Type B pancreatic cell (in vitro differentiated cells): ENCODE results near the gene HBS1L. TPM values are rescaled to one million over a fixed set of nuclear protein-coding genes. Genes with fewer than 3 reads are reported as not detected.

Source experiments
- DNase-seq: peaks from one replicate; pipeline ENCODE4 v3.0.0; 2021; ENCODE audit warnings: mixed read lengths; ENCODE audit not compliant: unreplicated experiment; ENCODE audit errors: extremely low spot score
- H3K27ac Mint-ChIP-seq: 2 replicates; pipeline ENCODE4 v1.8.0; 2021; ENCODE audit warnings: mild to moderate bottlenecking, mixed read lengths
- H3K27me3 Mint-ChIP-seq: 2 replicates; pipeline ENCODE4 v1.8.0; 2021; ENCODE audit warnings: mixed read lengths
- H3K36me3 Mint-ChIP-seq: 2 replicates; pipeline ENCODE4 v1.8.0; 2021; ENCODE audit warnings: mixed read lengths
- H3K4me1 Mint-ChIP-seq: one replicate; pipeline ENCODE4 v1.8.0; 2021; ENCODE audit warnings: mixed read lengths; ENCODE audit not compliant: unreplicated experiment
- H3K4me3 Mint-ChIP-seq: 2 replicates; pipeline ENCODE4 v1.8.0; 2021; ENCODE audit warnings: mild to moderate bottlenecking, mixed read lengths
- H3K9me3 Mint-ChIP-seq: 2 replicates; pipeline ENCODE4 v1.8.0; 2021; ENCODE audit warnings: mixed read lengths
- total RNA-seq: library from RNA; stranded (reverse); gene quantifications from 2 replicates; pipeline ENCODE4 v1.2.1, GENCODE V29; 2021; ENCODE audit warnings: low replicate concordance
- TF ChIP-seq, protein P1 (sequence below): fragments of 200-600 bp; sonication (generic); conservative IDR thresholded peaks from 2 replicates; pipeline ENCODE4 v1.5.0; 2021; ENCODE audit warnings: antibody characterized with exemption, mild to moderate bottlenecking

The HBS1L gene
- total RNA-seq, 1 donor from 2014 or later = 71.0 TPM

DNA sequence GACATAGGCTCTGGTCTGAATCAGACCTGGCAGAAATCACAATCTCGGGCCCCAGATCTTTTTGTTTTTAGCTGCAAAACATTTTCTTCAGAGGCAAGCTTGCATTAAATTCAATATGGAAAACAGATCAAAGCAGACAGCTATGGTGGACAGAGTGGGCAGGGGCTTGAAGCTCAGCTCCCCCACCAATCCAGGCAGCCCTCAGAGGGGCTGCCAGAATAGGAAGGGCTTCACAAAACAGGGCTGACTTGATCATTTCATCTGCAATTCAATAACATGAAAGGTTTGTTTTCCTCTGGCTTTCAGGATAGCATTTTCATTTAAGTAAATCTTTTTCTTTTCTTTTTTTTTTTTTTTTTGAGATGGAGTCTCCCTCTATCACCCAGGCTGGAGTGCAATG lies 55.5 kb downstream of the HBS1L start:
- H3K9me3 Mint-ChIP-seq = no peaks in the 10 kb centered on the region
- no peak for DNase-seq
- no peak overlapping the region for H3K4me3 Mint-ChIP-seq
- TF ChIP-seq, protein P1, sequence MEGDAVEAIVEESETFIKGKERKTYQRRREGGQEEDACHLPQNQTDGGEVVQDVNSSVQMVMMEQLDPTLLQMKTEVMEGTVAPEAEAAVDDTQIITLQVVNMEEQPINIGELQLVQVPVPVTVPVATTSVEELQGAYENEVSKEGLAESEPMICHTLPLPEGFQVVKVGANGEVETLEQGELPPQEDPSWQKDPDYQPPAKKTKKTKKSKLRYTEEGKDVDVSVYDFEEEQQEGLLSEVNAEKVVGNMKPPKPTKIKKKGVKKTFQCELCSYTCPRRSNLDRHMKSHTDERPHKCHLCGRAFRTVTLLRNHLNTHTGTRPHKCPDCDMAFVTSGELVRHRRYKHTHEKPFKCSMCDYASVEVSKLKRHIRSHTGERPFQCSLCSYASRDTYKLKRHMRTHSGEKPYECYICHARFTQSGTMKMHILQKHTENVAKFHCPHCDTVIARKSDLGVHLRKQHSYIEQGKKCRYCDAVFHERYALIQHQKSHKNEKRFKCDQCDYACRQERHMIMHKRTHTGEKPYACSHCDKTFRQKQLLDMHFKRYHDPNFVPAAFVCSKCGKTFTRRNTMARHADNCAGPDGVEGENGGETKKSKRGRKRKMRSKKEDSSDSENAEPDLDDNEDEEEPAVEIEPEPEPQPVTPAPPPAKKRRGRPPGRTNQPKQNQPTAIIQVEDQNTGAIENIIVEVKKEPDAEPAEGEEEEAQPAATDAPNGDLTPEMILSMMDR = no peak
- H3K36me3 Mint-ChIP-seq = peaks cover 8% of the 10 kb centered on the region
- no peaks in the 10 kb centered on the region for H3K4me1 Mint-ChIP-seq
- H3K27ac Mint-ChIP-seq = no peak overlapping the region
- no peaks in the 10 kb centered on the region for H3K27me3 Mint-ChIP-seq

DNA sequence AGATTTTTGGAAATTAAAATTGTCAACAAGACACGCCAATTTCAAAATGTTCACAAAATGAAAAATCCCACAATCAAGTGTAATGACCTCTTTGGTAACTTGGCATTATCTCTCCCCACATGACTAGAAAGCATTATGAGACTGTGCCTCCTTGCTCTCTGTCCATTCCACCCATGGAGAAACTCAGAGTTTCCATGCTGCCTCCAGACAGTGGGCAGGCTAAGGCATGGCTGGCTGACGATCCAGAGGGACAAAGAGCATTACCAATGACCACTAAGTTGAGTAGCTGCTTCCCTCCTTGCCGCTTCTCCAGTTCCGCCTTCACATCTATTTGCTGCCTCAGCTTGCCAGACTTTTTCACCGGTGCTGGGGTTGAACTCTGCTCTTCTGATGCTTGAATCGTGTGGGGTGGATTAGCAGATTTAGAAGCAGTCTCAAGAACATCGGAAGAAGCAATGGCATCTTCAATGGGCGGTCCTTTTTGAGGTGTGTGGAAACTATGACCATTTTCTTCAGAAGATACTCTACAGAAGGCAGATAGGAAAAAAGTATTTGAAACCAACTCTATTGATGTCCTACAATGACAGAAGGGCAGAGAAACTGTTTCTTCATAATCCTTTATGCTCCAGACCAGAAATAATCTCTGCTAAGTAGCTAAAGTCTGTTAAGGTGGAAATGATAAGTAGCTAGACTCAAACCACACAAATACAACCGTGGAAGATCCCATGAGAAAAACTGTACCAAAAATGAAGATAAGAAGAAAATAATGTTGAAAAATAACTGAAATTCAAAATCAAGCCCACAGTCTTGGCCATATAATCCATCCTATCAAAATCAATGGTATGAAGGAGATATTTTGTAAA lies 57.3 kb downstream of the HBS1L start:
- peaks cover 8% of the 10 kb centered on the region for H3K36me3 Mint-ChIP-seq
- H3K4me3 Mint-ChIP-seq = no peak overlapping the region
- no peaks in the 10 kb centered on the region for H3K9me3 Mint-ChIP-seq
- H3K27me3 Mint-ChIP-seq = no peaks in the 10 kb centered on the region
- no peak overlapping the region for H3K27ac Mint-ChIP-seq
- TF ChIP-seq, protein P1 = no peak
- no peak for DNase-seq
- no peaks in the 10 kb centered on the region for H3K4me1 Mint-ChIP-seq

DNA sequence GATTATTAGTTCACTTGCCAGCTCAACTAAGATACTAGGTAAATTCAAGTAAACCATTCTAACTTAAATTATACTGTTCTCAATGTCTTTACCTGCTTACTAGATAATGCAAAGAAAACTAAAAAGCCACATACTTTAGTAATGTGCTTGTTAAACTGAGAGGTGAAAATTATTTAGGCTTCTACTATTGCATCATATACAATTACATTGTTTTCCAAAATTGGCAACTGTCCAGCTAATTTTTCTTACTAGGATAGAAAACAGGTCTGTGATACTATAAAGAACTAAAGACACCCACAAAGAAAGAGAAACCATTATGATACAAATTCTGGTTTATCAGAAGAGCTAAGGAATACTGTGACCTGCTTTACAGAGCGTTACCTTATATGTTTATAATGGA lies 59.1 kb downstream of the HBS1L start:
- TF ChIP-seq, protein P1 = no peak
- Mint-ChIP-seq H3K4me1 (no peaks in the 10 kb centered on the region), H3K4me3 (no peak overlapping the region), H3K9me3 (no peaks in the 10 kb centered on the region), H3K36me3 (peaks cover 8% of the 10 kb centered on the region), H3K27ac (no peak overlapping the region), H3K27me3 (no peaks in the 10 kb centered on the region)
- DNase-seq = no peak

DNA sequence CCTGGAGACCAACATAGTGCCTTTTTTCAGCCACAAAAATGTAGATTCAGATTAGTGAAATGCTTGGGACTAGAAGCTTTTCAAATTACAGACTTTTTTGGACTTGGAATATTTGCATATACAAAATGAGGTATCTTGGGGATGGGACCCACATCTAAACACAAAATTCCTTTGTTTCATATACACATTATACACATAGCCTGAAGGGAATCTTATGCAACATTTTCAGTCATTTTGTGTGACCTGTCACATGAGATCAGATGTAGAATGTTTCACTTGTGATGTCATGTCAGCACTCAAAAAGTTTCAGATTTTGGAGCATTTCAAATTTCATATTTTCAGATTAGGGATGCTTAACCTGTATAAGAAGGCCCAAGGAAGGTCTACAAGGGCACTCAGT lies 60.2 kb downstream of the HBS1L start:
- H3K4me1 Mint-ChIP-seq = no peaks in the 10 kb centered on the region
- no peak for DNase-seq
- no peak overlapping the region for H3K4me3 Mint-ChIP-seq
- H3K36me3 Mint-ChIP-seq = peaks cover 8% of the 10 kb centered on the region
- H3K9me3 Mint-ChIP-seq = no peaks in the 10 kb centered on the region
- TF ChIP-seq, protein P1 = no peak
- no peaks in the 10 kb centered on the region for H3K27me3 Mint-ChIP-seq
- no peak overlapping the region for H3K27ac Mint-ChIP-seq

DNA sequence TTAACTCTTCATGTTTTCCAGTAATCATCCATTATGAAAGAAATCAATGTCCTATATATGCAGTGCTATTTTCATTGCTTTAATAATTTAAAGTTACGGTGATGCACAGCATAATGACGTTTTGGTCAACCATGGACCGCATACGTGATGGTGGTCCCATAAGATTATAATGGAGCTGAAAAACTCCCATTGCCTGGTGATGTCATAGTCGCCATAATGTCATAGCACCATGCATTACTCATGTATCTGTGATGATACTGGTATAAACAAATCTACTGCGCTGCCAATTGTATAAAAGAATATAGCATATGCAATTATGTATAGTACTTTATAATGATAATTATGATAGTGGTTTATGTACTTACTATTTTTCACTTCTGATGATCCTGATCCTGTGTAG lies 62.5 kb downstream of the HBS1L start:
- Mint-ChIP-seq H3K36me3 (peaks cover 12% of the 10 kb centered on the region), H3K9me3 (no peaks in the 10 kb centered on the region), H3K4me1 (no peaks in the 10 kb centered on the region), H3K4me3 (no peak overlapping the region), H3K27me3 (no peaks in the 10 kb centered on the region), H3K27ac (no peak overlapping the region)
- DNase-seq = no peak
- TF ChIP-seq, protein P1 = no peak
